NK-92 (cell line): ENCODE data around the gene RAB18.
"Not testable (repeated sequence)": the region's sequence is repeated elsewhere in the genome, so short reads cannot be mapped to it uniquely, and the experiment has no call there.

Source experiments
- DNase-seq: peaks from one replicate; lab custom pipeline; 2025; ENCODE audit not compliant: unreplicated experiment; lab: John Stamatoyannopoulos, UW

The RAB18 gene

GRCh38 chr10:27504007-27504807 is at the start of gene RAB18:
Gene RAB18 (plus strand): TSS chr10:27504304. CDS start chr10:27504370, 66 bp downstream.
- DNase-seq: peak; percentile 96

GRCh38 chr10:27454837-27455236 is 49.3 kb upstream of the RAB18 start:
- no peak for DNase-seq

- no peak for DNase-seq
Observed at GRCh38 chr10:27457261-27457945, 46.7 kb upstream of the RAB18 start.

- no peak for DNase-seq
Observed at GRCh38 chr10:27457966-27458365, 46.1 kb upstream of the RAB18 start.

- DNase-seq: no peak
Observed at GRCh38 chr10:27461312-27461711, 42.8 kb upstream of the RAB18 start.

GRCh38 chr10:27463961-27464360 is 40.1 kb upstream of the RAB18 start:
- no peak for DNase-seq

GRCh38 chr10:27464993-27465392 is 39.1 kb upstream of the RAB18 start:
- DNase-seq: no peak

- not testable (repeated sequence) for DNase-seq
Observed at GRCh38 chr10:27465596-27465995, 38.5 kb upstream of the RAB18 start.

- DNase-seq: no peak
Observed at GRCh38 chr10:27470885-27471284, 33.2 kb upstream of the RAB18 start.

- DNase-seq: no peak
Observed at GRCh38 chr10:27474741-27475140, 29.4 kb upstream of the RAB18 start.

GRCh38 chr10:27479016-27479415 is 25.1 kb upstream of the RAB18 start:
- no peak for DNase-seq

- no peak for DNase-seq
Observed at GRCh38 chr10:27481486-27481885, 22.6 kb upstream of the RAB18 start.

- DNase-seq: no peak
Observed at GRCh38 chr10:27482984-27483956, 20.8 kb upstream of the RAB18 start.

GRCh38 chr10:27485368-27485767 is 18.7 kb upstream of the RAB18 start:
- DNase-seq: no peak

- no peak for DNase-seq
Observed at GRCh38 chr10:27485986-27486385, 18.1 kb upstream of the RAB18 start.

- DNase-seq: no peak
Observed at GRCh38 chr10:27490807-27491206, 13.3 kb upstream of the RAB18 start.

- no peak for DNase-seq
Observed at GRCh38 chr10:27494116-27494805, 9.8 kb upstream of the RAB18 start.

GRCh38 chr10:27496137-27496536 is 8.0 kb upstream of the RAB18 start:
- DNase-seq: no peak

GRCh38 chr10:27500096-27500495 is 4.0 kb upstream of the RAB18 start:
- DNase-seq: no peak

GRCh38 chr10:27500886-27501285 is 3.2 kb upstream of the RAB18 start:
- DNase-seq: no peak
